H1 (cell line): Measurements from ENCODE around the gene ZNF318.

ENCODE experiments used
- CREB1 ChIP-seq: IDR thresholded peaks from 2 replicates; pipeline ENCODE4 v1.6.1; 2012; ENCODE audit warnings: inconsistent platforms
- CTCF ChIP-seq, 3 experiments: IDR thresholded peaks; 1 replicate in 2 of 3; 2 replicates in 1 of 3; pipeline versions ENCODE4 v1.5.1 to v1.6.1; 2011; ENCODE audit warnings: low read length in 3 of 3, mild to moderate bottlenecking in 3 of 3, inconsistent platforms in 2 of 3, low read depth in 1 of 3, moderate library complexity in 1 of 3; ENCODE audit not compliant: insufficient read depth in 1 of 3; ENCODE audit errors: control extremely low read depth in 1 of 3
- GABPA ChIP-seq: IDR thresholded peaks from 2 replicates; pipeline ENCODE4 v1.6.1; 2011; ENCODE audit warnings: mild to moderate bottlenecking, low read length, moderate library complexity, borderline replicate concordance; ENCODE audit not compliant: insufficient read depth
- SP1 ChIP-seq: IDR thresholded peaks from 2 replicates; pipeline ENCODE4 v1.6.1; 2011; ENCODE audit warnings: low read depth, low read length
- SUZ12 ChIP-seq: fragments of 200-600 bp; sonication (generic); IDR thresholded peaks from 2 replicates; pipeline ENCODE4 v1.6.1; 2012; ENCODE audit warnings: mild to moderate bottlenecking, inconsistent platforms, low read length, moderate library complexity, mixed read lengths
- TAF1 ChIP-seq: IDR thresholded peaks from 2 replicates; pipeline ENCODE4 v1.6.1; 2011; ENCODE audit warnings: mild to moderate bottlenecking, low read depth, low read length
- ZNF274 ChIP-seq: IDR thresholded peaks from 2 replicates; pipeline ENCODE4 v1.7.0; 2012; ENCODE audit warnings: low read length, borderline replicate concordance; ENCODE audit errors: extremely low read depth

- TF ChIP-seq CTCF (IDR thresholded peaks at IDR 0.05; ENCODE audit: control extremely low read depth in 1 of 3, insufficient read depth in 1 of 3, low read depth in 1 of 3, low read length in 3 of 3) (no peak), SP1 (no peak), ZNF274 (no peak), CREB1 (no peak), TAF1 (no peak), GABPA (no peak), SUZ12 (no peak)
Observed at GRCh38 chr6:43373252-43373875, 3.9 kb upstream of the ZNF318 start.
